CD4-positive, alpha-beta memory T cell (primary cell): Measurements from ENCODE around the gene CTNND2. TPM values are rescaled to one million over a fixed set of nuclear protein-coding genes. Genes with fewer than 3 reads are reported as not detected.
A peak's percentile ranks its signal among the peaks of the same experiment; 100 is the strongest.

Experiments
- CTCF ChIA-PET: fragments of 350-600 bp; sonication (Branson Sonifier 250); formaldehyde crosslinking; loops from one replicate; lab custom pipeline; 2021; ENCODE audit warnings: inconsistent platforms; ENCODE audit not compliant: partially characterized antibody; lab: Charles Lee
- POLR2A ChIA-PET: fragments of 350-600 bp; sonication (Branson Sonifier 250); formaldehyde crosslinking; loops from one replicate; lab custom pipeline; 2021; ENCODE audit not compliant: partially characterized antibody; lab: Charles Lee
- DNase-seq, 5 donors: peaks; one replicate each; pipeline versions ENCODE4 v3.0.0 to v3.0.0-alpha.2; 2020 to 2022; ENCODE audit warnings: mixed read lengths in 1 of 5
- H3K27ac ChIP-seq: one replicate; pipeline ENCODE4 v1.7.0; 2013; ENCODE audit warnings: low read depth, low read length
- H3K27me3 ChIP-seq: 2 replicates; pipeline ENCODE4 v1.7.0; 2013; ENCODE audit warnings: mild to moderate bottlenecking, low read length, moderate library complexity; ENCODE audit not compliant: insufficient read depth
- H3K36me3 ChIP-seq: 2 replicates; pipeline ENCODE4 v1.7.0; 2013; ENCODE audit warnings: mild to moderate bottlenecking, low read length, moderate library complexity; ENCODE audit not compliant: insufficient read depth
- H3K4me1 ChIP-seq: 2 replicates; pipeline ENCODE4 v1.7.0; 2013; ENCODE audit warnings: mild to moderate bottlenecking, low read length, moderate library complexity; ENCODE audit not compliant: insufficient read depth
- H3K4me3 ChIP-seq, 2 donors: one replicate each; pipeline ENCODE4 v1.7.0; 2013; ENCODE audit warnings: low read length in 2 of 2, mild to moderate bottlenecking in 1 of 2
- H3K9me3 ChIP-seq, 2 donors: one replicate each; pipeline ENCODE4 v1.7.0; 2013; ENCODE audit warnings: low read length in 2 of 2, control low read depth in 1 of 2; ENCODE audit not compliant: control insufficient read depth in 1 of 2
- H3K27ac Mint-ChIP-seq, 7 donors: one replicate each; pipeline ENCODE4 v1.8.0; 2020 to 2021; ENCODE audit warnings: mixed read lengths in 7 of 7, mild to moderate bottlenecking in 6 of 7, inconsistent platforms in 3 of 7, moderate library complexity in 3 of 7
- H3K27me3 Mint-ChIP-seq, 2 donors: one replicate each; pipeline ENCODE4 v1.8.0; 2020 to 2021; ENCODE audit warnings: mixed read lengths in 2 of 2
- H3K36me3 Mint-ChIP-seq, 2 donors: one replicate each; pipeline ENCODE4 v1.8.0; 2020 to 2021; ENCODE audit warnings: mixed read lengths in 2 of 2, inconsistent platforms in 1 of 2, mild to moderate bottlenecking in 1 of 2
- H3K4me1 Mint-ChIP-seq, 4 donors: one replicate each; pipeline ENCODE4 v1.8.0; 2020 to 2021; ENCODE audit warnings: mixed read lengths in 4 of 4, mild to moderate bottlenecking in 1 of 4
- H3K4me3 Mint-ChIP-seq, 8 donors: one replicate each; pipeline ENCODE4 v1.8.0; 2020 to 2021; ENCODE audit warnings: mixed read lengths in 8 of 8, mild to moderate bottlenecking in 7 of 8, moderate library complexity in 6 of 8, inconsistent platforms in 3 of 8
- H3K9me3 Mint-ChIP-seq, 8 donors: one replicate each; pipeline ENCODE4 v1.8.0; 2020 to 2021; ENCODE audit warnings: mixed read lengths in 8 of 8, mild to moderate bottlenecking in 5 of 8, inconsistent platforms in 3 of 8, moderate library complexity in 1 of 8
- intact Hi-C: fragments of 100-400 bp; cut with micrococcal nuclease; formaldehyde crosslinking; loops from one replicate; pipeline ENCODE4 v1.15.1; 2023
- polyA plus RNA-seq, 2 donors: library from polyadenylated mRNA; unstranded; fragments of 300-500 nt; fragmentation: Illumina TruSeq; gene quantifications; one replicate each; pipeline ENCODE4 v1.2.3, GENCODE V29; 2021
- total RNA-seq, 2 experiments: library from RNA; stranded (reverse); gene quantifications; one replicate each; pipeline ENCODE4 v1.2.3, GENCODE V29; 2021

The CTNND2 gene
- total and polyA plus RNA-seq, 4 experiments from 2014 or later, result 0.65 TPM; not detected in 3

GRCh38 chr5:11148810-11149539 is 755.3 kb downstream of the CTNND2 start:
- Mint-ChIP-seq H3K4me1 (no peaks in the 10 kb centered on the region), H3K27ac (no peak overlapping the region), H3K4me3 (no peak overlapping the region), H3K27me3 (no peaks in the 10 kb centered on the region), H3K36me3 (no peaks in the 10 kb centered on the region), H3K9me3 (no peaks in the 10 kb centered on the region)
- H3K4me3 ChIP-seq, result no peak overlapping the region
- intact Hi-C loops, result no loop called here
- DNase-seq, result no peak
- H3K4me1 ChIP-seq, result no peaks in the 10 kb centered on the region
- POLR2A ChIA-PET, result no interaction called here
- CTCF ChIA-PET, result no interaction called here
- no peaks in the 10 kb centered on the region for H3K9me3 ChIP-seq
- no peak overlapping the region for H3K27ac ChIP-seq
- no peaks in the 10 kb centered on the region for H3K36me3 ChIP-seq
- H3K27me3 ChIP-seq, result no peaks in the 10 kb centered on the region

DNA sequence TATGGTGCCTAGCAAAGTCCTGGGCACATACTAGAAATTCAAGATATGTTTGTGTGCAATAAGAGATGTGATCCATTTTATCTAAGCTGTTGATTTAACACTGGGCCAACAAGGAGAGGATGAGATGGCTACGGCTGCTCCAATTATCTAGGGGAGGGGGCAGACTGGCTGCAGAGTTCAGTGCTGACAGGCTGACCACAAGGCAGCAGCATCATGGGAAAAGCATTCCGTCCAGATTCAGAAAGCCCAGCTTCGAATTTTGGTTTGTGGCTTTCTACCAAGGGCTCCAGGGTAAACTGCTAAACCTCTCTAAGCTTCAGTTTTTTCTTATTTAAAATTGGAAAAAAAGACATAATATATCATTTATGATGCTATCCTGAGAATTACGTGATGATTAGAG is 758.1 kb downstream of the CTNND2 start:
- ChIA-PET POLR2A (no interaction called here), CTCF (no interaction called here)
- H3K9me3 ChIP-seq, result no peaks in the 10 kb centered on the region
- DNase-seq, result no peak
- H3K36me3 ChIP-seq, result no peaks in the 10 kb centered on the region
- H3K36me3 Mint-ChIP-seq, result no peaks in the 10 kb centered on the region
- no peak overlapping the region for H3K4me3 ChIP-seq
- H3K27ac ChIP-seq, result no peak overlapping the region
- no peaks in the 10 kb centered on the region for H3K4me1 ChIP-seq
- no peak overlapping the region for H3K4me3 Mint-ChIP-seq
- H3K27me3 Mint-ChIP-seq, result no peaks in the 10 kb centered on the region
- no peak overlapping the region for H3K27ac Mint-ChIP-seq
- peaks cover 0 to 3% (median 0%) of the 10 kb centered on the region in 8 donors for H3K9me3 Mint-ChIP-seq
- no peaks in the 10 kb centered on the region for H3K27me3 ChIP-seq
- intact Hi-C loops, result no loop called here
- no peaks in the 10 kb centered on the region for H3K4me1 Mint-ChIP-seq

- no peaks in the 10 kb centered on the region for H3K27me3 Mint-ChIP-seq
- POLR2A ChIA-PET, result no interaction called here
- Histone ChIP-seq H3K36me3 (no peaks in the 10 kb centered on the region), H3K9me3 (no peaks in the 10 kb centered on the region), H3K4me1 (no peaks in the 10 kb centered on the region), H3K27ac (no peak overlapping the region), H3K4me3 (no peak overlapping the region), H3K27me3 (no peaks in the 10 kb centered on the region)
- DNase-seq, result no peak
- intact Hi-C loops, result no loop called here
- H3K4me3 Mint-ChIP-seq, result no peak overlapping the region
- no peaks in the 10 kb centered on the region for H3K4me1 Mint-ChIP-seq
- CTCF ChIA-PET, result no interaction called here
- no peak overlapping the region for H3K27ac Mint-ChIP-seq
- H3K36me3 Mint-ChIP-seq, result no peaks in the 10 kb centered on the region
- H3K9me3 Mint-ChIP-seq, result peaks cover 0 to 3% (median 0%) of the 10 kb centered on the region in 8 donors
These were observed 760.6 kb downstream of the CTNND2 start for GRCh38 chr5:11143456-11144267.

DNA sequence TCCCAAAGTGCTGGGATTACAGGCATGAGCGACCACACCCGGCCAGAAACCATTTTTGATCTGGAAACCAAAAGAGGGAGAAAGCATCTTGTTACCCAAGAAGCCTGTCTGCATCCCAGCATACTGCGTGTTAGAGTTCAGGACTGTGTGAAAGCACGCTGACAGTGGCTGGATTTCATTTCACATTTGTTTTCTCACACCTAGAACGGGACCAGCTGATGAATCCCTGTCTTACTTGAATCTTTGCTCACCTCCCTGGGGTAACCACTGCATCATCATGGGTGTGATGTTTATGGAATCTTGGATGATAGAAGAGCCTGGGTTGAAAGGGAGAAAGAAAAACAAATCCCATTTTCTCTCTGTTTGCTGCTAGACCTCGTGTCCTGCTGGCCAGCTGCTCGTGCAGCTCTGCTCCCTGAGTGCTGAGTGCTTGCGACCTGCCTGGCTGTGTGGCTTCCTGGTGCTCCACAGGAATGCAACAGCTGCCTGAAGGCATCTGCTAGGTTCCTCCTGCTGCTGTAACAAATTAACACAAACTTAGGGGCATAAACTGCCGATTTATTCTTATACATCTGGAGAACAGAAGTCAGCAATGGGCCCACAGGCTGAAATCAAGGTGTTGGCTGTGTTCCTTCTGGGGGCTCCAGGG is 764.9 kb downstream of the CTNND2 start:
- Histone ChIP-seq H3K4me1 (no peaks in the 10 kb centered on the region), H3K27ac (no peak overlapping the region), H3K9me3 (no peaks in the 10 kb centered on the region), H3K27me3 (no peaks in the 10 kb centered on the region), H3K36me3 (no peaks in the 10 kb centered on the region), H3K4me3 (no peak overlapping the region)
- CTCF ChIA-PET, result no interaction called here
- Mint-ChIP-seq H3K4me3 (peak overlapping the region in 1 of 8 donors; percentile 38), H3K27me3 (no peaks in the 10 kb centered on the region), H3K4me1 (no peaks in the 10 kb centered on the region), H3K27ac (no peak overlapping the region), H3K9me3 (peaks cover 0 to 3% (median under 1%) of the 10 kb centered on the region in 8 donors), H3K36me3 (no peaks in the 10 kb centered on the region)
- DNase-seq, result no peak
- POLR2A ChIA-PET, result no interaction called here
- intact Hi-C loops, result no loop called here

GRCh38 chr5:11130131-11130530 is 774.1 kb downstream of the CTNND2 start:
- DNase-seq, result no peak
- H3K4me1 ChIP-seq, result no peaks in the 10 kb centered on the region
- H3K36me3 ChIP-seq, result no peaks in the 10 kb centered on the region
- no peaks in the 10 kb centered on the region for H3K27me3 ChIP-seq
- no peak overlapping the region for H3K27ac ChIP-seq
- Mint-ChIP-seq H3K27ac (no peak overlapping the region), H3K9me3 (no peaks in the 10 kb centered on the region), H3K27me3 (peaks cover 2 to 3% of the 10 kb centered on the region in 2 donors), H3K4me1 (no peaks in the 10 kb centered on the region), H3K36me3 (no peaks in the 10 kb centered on the region), H3K4me3 (no peak overlapping the region)
- intact Hi-C loops, result no loop called here
- CTCF ChIA-PET, result no interaction called here
- H3K4me3 ChIP-seq, result no peak overlapping the region
- POLR2A ChIA-PET, result no interaction called here
- H3K9me3 ChIP-seq, result no peaks in the 10 kb centered on the region

DNA sequence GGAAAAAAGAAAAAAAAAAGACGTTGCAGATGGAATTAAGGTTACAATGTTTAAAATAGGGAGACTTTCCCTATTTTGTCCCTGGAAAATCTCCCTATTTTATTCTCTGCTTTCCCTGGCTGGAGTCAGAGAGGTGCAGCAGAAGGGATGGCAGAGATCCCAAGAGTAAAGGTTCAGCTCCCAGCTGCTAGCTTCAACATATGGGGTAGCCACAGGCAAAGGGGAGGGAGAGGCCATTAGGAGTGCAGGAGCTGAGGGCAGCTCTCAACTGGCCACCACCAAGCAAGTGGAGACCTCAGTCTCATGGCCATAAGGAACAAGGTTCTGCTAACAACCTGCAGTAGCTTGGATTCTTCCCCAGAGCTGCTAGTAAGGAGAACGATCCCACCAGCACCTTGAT is 776.2 kb downstream of the CTNND2 start:
- no peaks in the 10 kb centered on the region for H3K36me3 Mint-ChIP-seq
- intact Hi-C loops, result no loop called here
- POLR2A ChIA-PET, result no interaction called here
- H3K9me3 Mint-ChIP-seq, result no peaks in the 10 kb centered on the region
- no peaks in the 10 kb centered on the region for H3K36me3 ChIP-seq
- H3K4me1 ChIP-seq, result no peaks in the 10 kb centered on the region
- H3K27ac ChIP-seq, result no peak overlapping the region
- no peaks in the 10 kb centered on the region for H3K9me3 ChIP-seq
- peaks cover 1 to 3% of the 10 kb centered on the region in 2 donors for H3K27me3 Mint-ChIP-seq
- H3K27me3 ChIP-seq, result no peaks in the 10 kb centered on the region
- CTCF ChIA-PET, result no interaction called here
- no peak overlapping the region for H3K4me3 Mint-ChIP-seq
- no peak overlapping the region for H3K4me3 ChIP-seq
- DNase-seq, result no peak
- no peak overlapping the region for H3K27ac Mint-ChIP-seq
- no peaks in the 10 kb centered on the region for H3K4me1 Mint-ChIP-seq

DNA sequence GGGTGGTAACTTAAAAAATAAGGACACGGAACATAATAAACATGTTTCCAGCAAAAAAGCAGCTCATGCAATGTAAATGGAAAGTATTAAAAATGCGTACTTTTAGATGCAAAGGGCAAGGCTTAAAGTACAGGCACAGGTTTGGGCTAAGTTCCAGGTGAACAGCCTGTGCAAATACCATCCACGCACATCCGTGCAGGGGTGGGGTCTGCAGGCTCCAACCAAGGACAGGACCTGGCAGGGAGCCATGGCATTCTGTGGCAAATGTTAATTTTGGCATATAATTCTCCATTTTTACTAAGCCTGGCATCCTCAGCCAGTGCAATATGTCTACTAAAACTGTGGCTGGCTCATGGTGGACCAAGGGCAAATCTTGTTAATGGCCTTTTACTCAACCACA is 777.4 kb downstream of the CTNND2 start:
- Histone ChIP-seq H3K36me3 (no peaks in the 10 kb centered on the region), H3K27me3 (no peaks in the 10 kb centered on the region), H3K9me3 (no peaks in the 10 kb centered on the region), H3K4me3 (no peak overlapping the region), H3K4me1 (no peaks in the 10 kb centered on the region), H3K27ac (no peak overlapping the region)
- Mint-ChIP-seq H3K36me3 (no peaks in the 10 kb centered on the region), H3K27ac (no peak overlapping the region), H3K4me1 (no peaks in the 10 kb centered on the region), H3K9me3 (no peaks in the 10 kb centered on the region), H3K4me3 (no peak overlapping the region), H3K27me3 (peaks cover 1 to 3% of the 10 kb centered on the region in 2 donors)
- ChIA-PET CTCF (no interaction called here), POLR2A (no interaction called here)
- DNase-seq, result no peak
- intact Hi-C loops, result no loop called here
